ENCODE results near the gene GAB2. TPM values are rescaled to one million over a fixed set of nuclear protein-coding genes. Genes with fewer than 3 reads are reported as not detected.

The GAB2 gene
- total and polyA plus RNA-seq, 2 of the 4 experiments (the other 2 are of a cell fraction): 3.3 to 5.9 TPM

GRCh38 chr11:78350091-78350645 is 67.5 kb downstream of the GAB2 start:
- peak overlapping the region; percentile 74 for H3K4me2 ChIP-seq (ENCODE audit: low read depth, low read length)
- peak overlapping the region; percentile 40 for H3K4ac ChIP-seq (ENCODE audit: low read depth, low read length)
- H2BK20ac ChIP-seq (ENCODE audit: low read depth, low read length): no peak overlapping the region; the same call in 1 of the 2 replicates
- no peaks in the 10 kb centered on the region for H3K27me3 ChIP-seq (ENCODE audit: control insufficient read depth, insufficient read depth, low read length)
- H4K8ac ChIP-seq (ENCODE audit: low read depth in 2 of 2, low read length in 2 of 2): peak overlapping the region; percentile 30 to 69
- H2BK5ac ChIP-seq (ENCODE audit: low read depth, low read length, poor library complexity, severe bottlenecking): peak overlapping the region; percentile 9
- POLR2A ChIA-PET (ENCODE audit: unreplicated experiment): interaction anchor here (0.5 kb wide), 1 partner anchor 20 kb away, joined by 5 read pairs; no protein-coding TSS in a partner anchor
- dilution Hi-C loops (cut with HindIII; ENCODE audit: low sequenced_read_pairs, unreplicated experiment) (no loop called here), in situ Hi-C loops (cut with MboI; ENCODE audit: low sequenced_read_pairs) (no loop called here), intact Hi-C loops (cut with micrococcal nuclease) (no loop called here)
- peaks cover 24 to 44% of the 10 kb centered on the region in 2 experiments for H3K79me1 ChIP-seq (ENCODE audit: low read depth in 1 of 2, low read length in 2 of 2)
- ATAC-seq (ENCODE audit: low read depth) (peak; percentile 63), DNase-seq (peak; percentile 55)
- peak overlapping the region; percentile 56 for H3K14ac ChIP-seq (replicated peaks; ENCODE audit: low read depth, low read length)
- H2BK15ac ChIP-seq (ENCODE audit: low read depth, low read length): no peak overlapping the region
- H3K9me3 ChIP-seq (ENCODE audit: control insufficient read depth, insufficient read depth, low read length): no peaks in the 10 kb centered on the region
- peak overlapping the region; percentile 73 for H3K18ac ChIP-seq (ENCODE audit: low read depth, low read length)
- peak overlapping the region; percentile 40 for H4K91ac ChIP-seq (ENCODE audit: insufficient read depth, low read depth, low read length)
- H2BK120ac ChIP-seq (ENCODE audit: low read depth, low read length): peak overlapping the region; percentile 38; the same call in 1 of the 2 replicates
- WGBS, 2 experiments (ENCODE audit: extremely low coverage in 2 of 2, insufficient read length in 1 of 2): no CpG with 5 or more reads among the region's 6 CpGs
- H4K20me1 ChIP-seq (ENCODE audit: insufficient read depth, low read length): no peaks in the 10 kb centered on the region
- peak overlapping the region; percentile 77 for H2AFZ ChIP-seq (replicated peaks; ENCODE audit: low read length, poor library complexity)
- H4K5ac ChIP-seq (ENCODE audit: low read depth, low read length): peak overlapping the region; percentile 25; the same call in 1 of the 2 replicates
- peaks cover 8% of the 10 kb centered on the region for H3K4me1 ChIP-seq (ENCODE audit: control insufficient read depth, insufficient read depth, low read length)
- H3K9me1 ChIP-seq (ENCODE audit: insufficient read depth, low read length): no peaks in the 10 kb centered on the region
- H3K4me3 ChIP-seq (ENCODE audit: insufficient read depth, low read depth, low read length): peak overlapping the region; percentile 25; the same call in 1 of the 2 replicates
- H3K27ac ChIP-seq (ENCODE audit: insufficient read depth, low read length): peak overlapping the region; percentile 81
- H3K36me3 ChIP-seq (ENCODE audit: control insufficient read depth, insufficient read depth, low read length): no peaks in the 10 kb centered on the region
- CTCF ChIA-PET: interaction anchor here (0.5 to 1.7 kb wide), 4 partner anchors 93 to 214 kb away, joined by 3 to 6 read pairs (median 4); no protein-coding TSS in a partner anchor
- H3K56ac ChIP-seq (ENCODE audit: extremely low read depth, insufficient read depth, low read length): peak overlapping the region; percentile 65
- BruUV-seq (replicated peaks): no TSS peak
- H3K23ac ChIP-seq (ENCODE audit: low read depth, low read length): peak overlapping the region; percentile 67; the same call in 1 of the 2 replicates
- H2AK5ac ChIP-seq (ENCODE audit: low read depth, low read length): no peak overlapping the region
- peak overlapping the region; percentile 76 for H3K9ac ChIP-seq (ENCODE audit: low read depth, low read length)
- H2AK9ac ChIP-seq (replicated peaks; ENCODE audit: low read depth, low read length, poor library complexity): no peak overlapping the region
- TF ChIP-seq CTCF (conservative IDR thresholded peaks at IDR 0.05; ENCODE audit: low read depth, low read length) (no peak), BHLHE40 (IDR thresholded peaks at IDR 0.05; ENCODE audit: low read depth, low read length) (no peak), MXI1 (IDR thresholded peaks at IDR 0.05; ENCODE audit: borderline replicate concordance, low read depth, low read length) (no peak), NFE2L2 (IDR thresholded peaks at IDR 0.05; ENCODE audit: low read depth, low read length) (no peak), POLR2A (IDR thresholded peaks at IDR 0.05; ENCODE audit: low read depth, low read length) (no peak), RCOR1 (IDR thresholded peaks at IDR 0.05; ENCODE audit: insufficient replicate concordance, low read length) (no peak), SMC3 (IDR thresholded peaks at IDR 0.05; ENCODE audit: low read depth, low read length) (no peak), RAD21 (IDR thresholded peaks at IDR 0.05; ENCODE audit: low read length) (no peak), CEBPB (IDR thresholded peaks at IDR 0.05; ENCODE audit: low read depth, low read length) (no peak), CHD1 (IDR thresholded peaks at IDR 0.05; ENCODE audit: low read depth, low read length) (no peak), RFX5 (IDR thresholded peaks at IDR 0.05; ENCODE audit: low read depth, low read length) (no peak), MAZ (IDR thresholded peaks at IDR 0.05; ENCODE audit: borderline replicate concordance, low read depth, low read length) (no peak), FOS (IDR thresholded peaks at IDR 0.05; ENCODE audit: low read depth, low read length) (no peak)
- TF ChIP-seq, protein P1, sequence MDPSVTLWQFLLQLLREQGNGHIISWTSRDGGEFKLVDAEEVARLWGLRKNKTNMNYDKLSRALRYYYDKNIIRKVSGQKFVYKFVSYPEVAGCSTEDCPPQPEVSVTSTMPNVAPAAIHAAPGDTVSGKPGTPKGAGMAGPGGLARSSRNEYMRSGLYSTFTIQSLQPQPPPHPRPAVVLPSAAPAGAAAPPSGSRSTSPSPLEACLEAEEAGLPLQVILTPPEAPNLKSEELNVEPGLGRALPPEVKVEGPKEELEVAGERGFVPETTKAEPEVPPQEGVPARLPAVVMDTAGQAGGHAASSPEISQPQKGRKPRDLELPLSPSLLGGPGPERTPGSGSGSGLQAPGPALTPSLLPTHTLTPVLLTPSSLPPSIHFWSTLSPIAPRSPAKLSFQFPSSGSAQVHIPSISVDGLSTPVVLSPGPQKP (IDR thresholded peaks at IDR 0.05; ENCODE audit: borderline replicate concordance, low read depth, low read length): no peak
- TF ChIP-seq, protein P2, sequence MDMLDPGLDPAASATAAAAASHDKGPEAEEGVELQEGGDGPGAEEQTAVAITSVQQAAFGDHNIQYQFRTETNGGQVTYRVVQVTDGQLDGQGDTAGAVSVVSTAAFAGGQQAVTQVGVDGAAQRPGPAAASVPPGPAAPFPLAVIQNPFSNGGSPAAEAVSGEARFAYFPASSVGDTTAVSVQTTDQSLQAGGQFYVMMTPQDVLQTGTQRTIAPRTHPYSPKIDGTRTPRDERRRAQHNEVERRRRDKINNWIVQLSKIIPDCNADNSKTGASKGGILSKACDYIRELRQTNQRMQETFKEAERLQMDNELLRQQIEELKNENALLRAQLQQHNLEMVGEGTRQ (IDR thresholded peaks at IDR 0.05; ENCODE audit: low read depth, low read length): no peak

Data from IMR-90 (cell line).